CD4-positive, alpha-beta memory T cell (primary cell): ENCODE results near the gene EVX2. TPM values are rescaled to one million over a fixed set of nuclear protein-coding genes. Genes with fewer than 3 reads are reported as not detected.
A peak's percentile ranks its signal among the peaks of the same experiment; 100 is the strongest.

Experiments used
- CTCF ChIA-PET: fragments of 350-600 bp; sonication (Branson Sonifier 250); formaldehyde crosslinking; loops from one replicate; lab custom pipeline; 2021; ENCODE audit warnings: inconsistent platforms; ENCODE audit not compliant: partially characterized antibody; lab: Charles Lee
- POLR2A ChIA-PET: fragments of 350-600 bp; sonication (Branson Sonifier 250); formaldehyde crosslinking; loops from one replicate; lab custom pipeline; 2021; ENCODE audit not compliant: partially characterized antibody; lab: Charles Lee
- DNase-seq, 5 donors: peaks; one replicate each; pipeline versions ENCODE4 v3.0.0 to v3.0.0-alpha.2; 2020 to 2022; ENCODE audit warnings: mixed read lengths in 1 of 5
- H3K27ac ChIP-seq: one replicate; pipeline ENCODE4 v1.7.0; 2013; ENCODE audit warnings: low read depth, low read length
- H3K27me3 ChIP-seq: 2 replicates; pipeline ENCODE4 v1.7.0; 2013; ENCODE audit warnings: mild to moderate bottlenecking, low read length, moderate library complexity; ENCODE audit not compliant: insufficient read depth
- H3K36me3 ChIP-seq: 2 replicates; pipeline ENCODE4 v1.7.0; 2013; ENCODE audit warnings: mild to moderate bottlenecking, low read length, moderate library complexity; ENCODE audit not compliant: insufficient read depth
- H3K4me1 ChIP-seq: 2 replicates; pipeline ENCODE4 v1.7.0; 2013; ENCODE audit warnings: mild to moderate bottlenecking, low read length, moderate library complexity; ENCODE audit not compliant: insufficient read depth
- H3K4me3 ChIP-seq, 2 donors: one replicate each; pipeline ENCODE4 v1.7.0; 2013; ENCODE audit warnings: low read length in 2 of 2, mild to moderate bottlenecking in 1 of 2
- H3K9me3 ChIP-seq, 2 donors: one replicate each; pipeline ENCODE4 v1.7.0; 2013; ENCODE audit warnings: low read length in 2 of 2, control low read depth in 1 of 2; ENCODE audit not compliant: control insufficient read depth in 1 of 2
- H3K27ac Mint-ChIP-seq, 7 donors: one replicate each; pipeline ENCODE4 v1.8.0; 2020 to 2021; ENCODE audit warnings: mixed read lengths in 7 of 7, mild to moderate bottlenecking in 6 of 7, inconsistent platforms in 3 of 7, moderate library complexity in 3 of 7
- H3K27me3 Mint-ChIP-seq, 2 donors: one replicate each; pipeline ENCODE4 v1.8.0; 2020 to 2021; ENCODE audit warnings: mixed read lengths in 2 of 2
- H3K36me3 Mint-ChIP-seq, 2 donors: one replicate each; pipeline ENCODE4 v1.8.0; 2020 to 2021; ENCODE audit warnings: mixed read lengths in 2 of 2, inconsistent platforms in 1 of 2, mild to moderate bottlenecking in 1 of 2
- H3K4me1 Mint-ChIP-seq, 4 donors: one replicate each; pipeline ENCODE4 v1.8.0; 2020 to 2021; ENCODE audit warnings: mixed read lengths in 4 of 4, mild to moderate bottlenecking in 1 of 4
- H3K4me3 Mint-ChIP-seq, 8 donors: one replicate each; pipeline ENCODE4 v1.8.0; 2020 to 2021; ENCODE audit warnings: mixed read lengths in 8 of 8, mild to moderate bottlenecking in 7 of 8, moderate library complexity in 6 of 8, inconsistent platforms in 3 of 8
- H3K9me3 Mint-ChIP-seq, 8 donors: one replicate each; pipeline ENCODE4 v1.8.0; 2020 to 2021; ENCODE audit warnings: mixed read lengths in 8 of 8, mild to moderate bottlenecking in 5 of 8, inconsistent platforms in 3 of 8, moderate library complexity in 1 of 8
- intact Hi-C: fragments of 100-400 bp; cut with micrococcal nuclease; formaldehyde crosslinking; loops from one replicate; pipeline ENCODE4 v1.15.1; 2023
- polyA plus RNA-seq, 2 donors: library from polyadenylated mRNA; unstranded; fragments of 300-500 nt; fragmentation: Illumina TruSeq; gene quantifications; one replicate each; pipeline ENCODE4 v1.2.3, GENCODE V29; 2021
- total RNA-seq, 2 experiments: library from RNA; stranded (reverse); gene quantifications; one replicate each; pipeline ENCODE4 v1.2.3, GENCODE V29; 2021

The EVX2 gene
- total and polyA plus RNA-seq, 4 experiments from 2014 or later, result not detected

- Mint-ChIP-seq H3K36me3 (peaks cover 0 to 15% of the 10 kb centered on the region in 2 donors), H3K27me3 (peaks cover 60 to 62% of the 10 kb centered on the region in 2 donors), H3K4me1 (peaks cover 3 to 18% (median 9%) of the 10 kb centered on the region in 4 donors), H3K4me3 (peak overlapping the region; percentile 47 to 82 (median 72)), H3K9me3 (peaks cover 4 to 64% (median 59%) of the 10 kb centered on the region in 8 donors), H3K27ac (peak overlapping the region in 6 of 7 donors; percentile 32 to 95 (median 87))
- H3K4me3 ChIP-seq, result no peak overlapping the region
- no peaks in the 10 kb centered on the region for H3K36me3 ChIP-seq
- no peak for DNase-seq
- intact Hi-C loops, result loop anchor here (2.0 to 5.0 kb wide), 3 partner anchors 17 to 77 kb away; partner anchors contain the start of gene LNPK
- no peak overlapping the region for H3K27ac ChIP-seq
- no peaks in the 10 kb centered on the region for H3K4me1 ChIP-seq
- no peaks in the 10 kb centered on the region for H3K9me3 ChIP-seq
- peaks cover 85% of the 10 kb centered on the region for H3K27me3 ChIP-seq
- CTCF ChIA-PET, result no interaction called here
- POLR2A ChIA-PET, result no interaction called here
These were observed 4.4 kb downstream of the EVX2 start for GRCh38 chr2:176079285-176079830.

DNA sequence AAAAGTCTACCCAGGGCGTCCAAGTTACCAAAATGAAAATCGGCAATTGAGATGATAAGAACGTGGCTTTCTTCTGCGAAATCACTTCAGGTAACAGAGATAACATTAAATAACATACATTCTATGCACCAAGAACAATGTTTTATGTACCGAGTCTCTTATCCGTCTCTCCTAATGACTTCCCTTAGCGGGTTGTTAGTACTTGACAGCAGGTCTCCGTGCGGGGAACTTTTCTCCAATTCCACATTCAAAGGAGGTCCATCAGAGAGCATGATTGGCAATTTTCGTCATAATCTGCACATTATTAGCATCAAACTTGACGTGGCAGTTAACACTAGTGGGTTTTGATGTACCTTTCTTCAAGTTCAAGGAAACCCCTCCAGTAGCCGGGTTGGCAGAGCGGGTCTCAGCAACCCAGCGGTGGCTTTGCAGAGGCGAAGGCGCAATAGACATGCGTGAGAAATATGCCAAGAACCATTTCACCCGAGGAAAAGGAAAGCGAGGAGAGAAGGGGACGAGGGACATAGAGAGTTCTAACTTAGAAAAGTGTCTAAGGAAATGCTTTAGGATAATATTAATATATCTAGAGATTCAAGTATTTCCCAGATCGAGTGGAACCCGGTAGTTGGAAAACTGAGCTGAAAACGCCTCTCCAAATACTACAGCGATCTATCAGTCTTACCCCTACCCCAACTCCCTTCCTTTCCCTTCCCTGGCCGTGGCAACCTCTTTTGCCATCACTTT, 5.0 kb downstream of the EVX2 start:
- H3K27me3 Mint-ChIP-seq, result peaks cover 59 to 62% of the 10 kb centered on the region in 2 donors
- no peaks in the 10 kb centered on the region for H3K9me3 ChIP-seq
- intact Hi-C loops, result loop anchor here (2.0 to 5.0 kb wide), 3 partner anchors 18 to 76 kb away; partner anchors contain the start of gene LNPK
- H3K9me3 Mint-ChIP-seq, result peaks cover 4 to 58% (median 53%) of the 10 kb centered on the region in 8 donors
- peak overlapping the region in 7 of 8 donors; percentile 64 to 82 (median 75) for H3K4me3 Mint-ChIP-seq
- no peaks in the 10 kb centered on the region for H3K36me3 ChIP-seq
- H3K27ac Mint-ChIP-seq, result peak overlapping the region in 5 of 7 donors; percentile 84 to 95 (median 91)
- peaks cover 0 to 11% of the 10 kb centered on the region in 2 donors for H3K36me3 Mint-ChIP-seq
- H3K27ac ChIP-seq, result no peak overlapping the region
- POLR2A ChIA-PET, result no interaction called here
- H3K4me1 ChIP-seq, result no peaks in the 10 kb centered on the region
- peaks cover 3 to 14% (median 8%) of the 10 kb centered on the region in 4 donors for H3K4me1 Mint-ChIP-seq
- DNase-seq, result no peak
- no peak overlapping the region for H3K4me3 ChIP-seq
- H3K27me3 ChIP-seq, result peaks cover 83% of the 10 kb centered on the region
- CTCF ChIA-PET, result no interaction called here

DNA sequence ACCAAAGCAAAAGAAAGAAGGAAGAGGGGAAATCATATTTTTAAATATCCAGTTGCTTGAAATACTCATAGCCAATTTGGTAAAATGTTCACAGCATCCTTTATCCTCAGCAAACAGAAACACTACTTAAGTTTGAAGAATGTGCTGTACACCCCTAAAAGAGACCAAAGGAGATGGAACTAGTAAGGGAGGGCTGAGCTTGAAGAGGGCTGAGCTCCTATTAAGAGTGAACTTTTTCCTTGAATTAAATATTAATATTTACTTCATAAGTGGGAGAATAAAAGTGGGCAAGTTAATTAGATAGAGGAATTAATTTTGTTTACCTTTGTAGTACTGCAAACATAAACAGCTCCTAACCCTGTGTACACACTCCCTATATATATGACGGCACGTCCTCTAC, 7.0 kb downstream of the EVX2 start:
- Mint-ChIP-seq H3K27me3 (peaks cover 62 to 67% of the 10 kb centered on the region in 2 donors), H3K36me3 (peaks cover 0 to 10% of the 10 kb centered on the region in 2 donors), H3K27ac (peak overlapping the region in 3 of 7 donors; percentile 4 to 56 (median 6)), H3K9me3 (peaks cover 4 to 58% (median 41%) of the 10 kb centered on the region in 8 donors), H3K4me3 (no peak overlapping the region), H3K4me1 (peaks cover 3 to 16% (median 8%) of the 10 kb centered on the region in 4 donors)
- H3K9me3 ChIP-seq, result no peaks in the 10 kb centered on the region
- H3K4me1 ChIP-seq, result no peaks in the 10 kb centered on the region
- no peak overlapping the region for H3K27ac ChIP-seq
- H3K4me3 ChIP-seq, result no peak overlapping the region
- H3K36me3 ChIP-seq, result no peaks in the 10 kb centered on the region
- peaks cover 82% of the 10 kb centered on the region for H3K27me3 ChIP-seq
- intact Hi-C loops, result loop anchor here (5.0 kb wide), 2 partner anchors 36 to 74 kb away; partner anchors contain the start of gene LNPK
- DNase-seq, result no peak
- ChIA-PET POLR2A (no interaction called here), CTCF (no interaction called here)

DNA sequence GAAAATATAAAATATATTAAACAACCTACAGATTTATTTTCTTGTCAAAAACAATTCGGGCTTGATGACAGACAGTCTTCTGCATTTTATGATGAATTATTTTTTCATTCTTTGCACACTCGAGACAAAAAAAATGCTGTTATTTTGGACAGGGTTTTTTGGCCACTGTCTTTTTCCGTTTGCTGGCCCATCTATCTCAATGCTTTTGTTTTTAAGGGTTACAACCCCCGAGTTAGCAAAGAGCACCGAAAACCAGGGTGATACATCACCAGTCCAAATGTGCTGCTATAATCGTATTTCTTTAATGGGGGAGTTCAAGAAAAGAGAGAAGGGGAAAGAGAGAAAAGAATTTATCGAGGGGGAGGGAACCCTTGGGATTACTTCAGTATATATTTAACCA, 7.7 kb downstream of the EVX2 start:
- no peaks in the 10 kb centered on the region for H3K36me3 ChIP-seq
- DNase-seq, result no peak
- ChIA-PET POLR2A (no interaction called here), CTCF (no interaction called here)
- Mint-ChIP-seq H3K4me1 (peaks cover 3 to 15% (median 8%) of the 10 kb centered on the region in 4 donors), H3K27ac (peak overlapping the region in 3 of 7 donors; percentile 6 to 51 (median 26)), H3K36me3 (peaks cover 0 to 5% of the 10 kb centered on the region in 2 donors), H3K4me3 (no peak overlapping the region), H3K9me3 (peaks cover 4 to 53% (median 35%) of the 10 kb centered on the region in 8 donors), H3K27me3 (peaks cover 63 to 64% of the 10 kb centered on the region in 2 donors)
- H3K27me3 ChIP-seq, result peaks cover 81% of the 10 kb centered on the region
- no peaks in the 10 kb centered on the region for H3K4me1 ChIP-seq
- no peaks in the 10 kb centered on the region for H3K9me3 ChIP-seq
- H3K27ac ChIP-seq, result no peak overlapping the region
- no peak overlapping the region for H3K4me3 ChIP-seq
- intact Hi-C loops, result loop anchor here (5.0 kb wide), 2 partner anchors 36 to 74 kb away; partner anchors contain the start of gene LNPK

DNA sequence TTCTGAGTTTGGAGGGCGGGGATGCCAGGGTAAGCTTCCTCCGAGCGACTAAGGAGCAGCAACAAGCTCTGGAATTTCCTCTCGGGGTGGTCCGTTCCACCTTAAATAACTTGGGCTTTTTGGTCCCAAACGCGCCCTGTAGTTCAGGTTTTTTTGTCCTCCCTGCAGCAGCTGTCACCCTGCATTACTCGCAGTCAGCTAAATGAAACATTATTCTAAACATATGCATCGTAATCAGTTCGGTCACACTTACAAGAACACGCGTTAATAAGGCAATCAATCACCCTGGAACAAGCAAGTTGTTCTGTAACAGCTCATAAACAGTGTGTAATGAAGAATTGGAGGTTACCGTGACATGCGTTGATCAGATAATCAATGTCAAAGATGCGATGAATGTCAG, 8.3 kb downstream of the EVX2 start:
- Mint-ChIP-seq H3K27me3 (peaks cover 64 to 68% of the 10 kb centered on the region in 2 donors), H3K9me3 (peaks cover 4 to 48% (median 32%) of the 10 kb centered on the region in 8 donors), H3K27ac (peak overlapping the region in 2 of 7 donors; percentile 65 to 69), H3K4me3 (peak overlapping the region in 1 of 8 donors; percentile 26), H3K4me1 (peaks cover 3 to 13% (median 8%) of the 10 kb centered on the region in 4 donors), H3K36me3 (peaks cover 0 to 4% of the 10 kb centered on the region in 2 donors)
- Histone ChIP-seq H3K9me3 (no peaks in the 10 kb centered on the region), H3K27ac (no peak overlapping the region), H3K27me3 (peaks cover 81% of the 10 kb centered on the region), H3K4me3 (no peak overlapping the region), H3K36me3 (no peaks in the 10 kb centered on the region), H3K4me1 (no peaks in the 10 kb centered on the region)
- intact Hi-C loops, result loop anchor here (5.0 kb wide), 2 partner anchors 37 to 73 kb away; partner anchors contain the start of gene LNPK
- POLR2A ChIA-PET, result no interaction called here
- CTCF ChIA-PET, result interaction anchor here (1.0 to 1.3 kb wide), 2 partner anchors 22 to 51 kb away, joined by 3 to 4 read pairs; no protein-coding TSS in a partner anchor
- no peak for DNase-seq

DNA sequence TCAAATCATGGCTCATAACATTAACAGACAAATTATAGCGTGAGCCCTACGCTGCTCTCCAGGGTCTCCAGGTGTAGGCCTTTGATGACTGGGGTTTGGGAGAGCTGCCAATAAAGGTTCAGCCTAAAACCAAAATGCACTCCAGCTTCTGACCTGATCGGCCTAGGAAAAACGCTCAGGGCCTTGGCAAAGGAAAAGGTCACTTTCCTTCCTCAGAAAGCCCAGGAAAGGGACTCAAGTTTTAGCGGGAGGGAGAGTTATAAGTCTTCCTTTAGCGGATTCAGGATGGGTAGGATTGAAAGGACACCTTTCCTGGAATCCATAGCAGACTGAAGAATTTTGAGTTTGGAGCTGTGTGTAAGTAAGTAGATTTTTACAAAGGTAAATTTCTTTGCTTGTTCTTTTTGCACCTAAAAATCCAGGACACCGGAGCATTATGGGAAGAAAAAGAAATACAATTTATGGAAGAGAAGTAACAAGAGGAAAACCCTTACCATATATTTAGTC, 8.8 kb downstream of the EVX2 start:
- Histone ChIP-seq H3K9me3 (no peaks in the 10 kb centered on the region), H3K27me3 (peaks cover 86% of the 10 kb centered on the region), H3K4me1 (no peaks in the 10 kb centered on the region), H3K36me3 (no peaks in the 10 kb centered on the region), H3K27ac (no peak overlapping the region), H3K4me3 (no peak overlapping the region)
- peaks cover 69 to 73% of the 10 kb centered on the region in 2 donors for H3K27me3 Mint-ChIP-seq
- intact Hi-C loops, result loop anchor here (5.0 kb wide), 2 partner anchors 37 to 73 kb away; partner anchors contain the start of gene LNPK
- peaks cover 0 to 4% of the 10 kb centered on the region in 2 donors for H3K36me3 Mint-ChIP-seq
- CTCF ChIA-PET, result interaction anchor here (1.0 to 1.3 kb wide), 2 partner anchors 22 to 52 kb away, joined by 3 to 4 read pairs; no protein-coding TSS in a partner anchor
- H3K4me3 Mint-ChIP-seq, result peak overlapping the region in 1 of 8 donors; percentile 26
- H3K4me1 Mint-ChIP-seq, result peaks cover 3 to 13% (median 8%) of the 10 kb centered on the region in 4 donors
- POLR2A ChIA-PET, result no interaction called here
- peaks cover 4 to 48% (median 32%) of the 10 kb centered on the region in 8 donors for H3K9me3 Mint-ChIP-seq
- peak overlapping the region in 3 of 7 donors; percentile 50 to 69 (median 65) for H3K27ac Mint-ChIP-seq
- no peak for DNase-seq
